ENCODE data around the gene KCNJ16. TPM values are rescaled to one million over a fixed set of nuclear protein-coding genes. Genes with fewer than 3 reads are reported as not detected.

Gene KCNJ16
- polyA plus RNA-seq, 12 donors = 0.23 to 3.9 (median 0.68) TPM; not detected in 1

DNA sequence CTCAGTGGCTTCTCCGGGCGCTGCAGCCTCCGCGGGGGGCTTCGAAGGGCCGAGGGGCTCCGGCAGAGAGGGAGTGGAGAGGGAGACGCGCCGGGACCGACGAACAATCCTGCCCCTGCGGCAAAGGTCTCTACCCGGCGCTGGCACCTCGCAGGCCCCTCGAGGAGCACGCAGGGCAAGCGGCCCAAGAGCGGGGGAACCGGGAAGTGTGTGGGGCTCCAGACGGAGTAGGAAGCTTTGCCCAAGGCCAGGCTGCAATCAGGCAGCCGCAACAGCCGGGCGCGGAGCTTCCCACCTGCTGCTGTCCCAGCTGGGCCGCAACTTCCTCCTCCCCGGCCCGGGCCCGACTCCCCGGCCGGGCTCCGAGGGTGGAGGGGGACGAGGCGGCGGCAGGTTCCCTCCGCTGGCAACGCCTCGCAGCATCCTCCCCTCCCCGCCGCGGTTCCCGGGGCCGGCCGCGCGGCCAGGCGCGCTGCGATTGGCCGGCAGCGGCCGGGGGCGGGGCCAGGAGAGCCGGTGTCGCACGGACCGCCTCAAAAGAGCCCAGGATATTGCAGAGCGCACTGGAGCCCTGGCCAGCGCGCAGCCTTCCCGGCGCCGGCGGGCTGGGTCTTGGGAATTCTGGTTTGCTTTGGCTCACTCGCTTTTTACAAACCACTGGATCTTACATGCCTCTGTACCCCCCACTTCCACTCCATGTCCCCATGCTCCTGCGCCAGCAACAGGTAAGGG lies 94.1 kb downstream of the KCNJ16 start, which contains the start of gene KCNJ2:
Gene KCNJ2, plus strand, starts transcription at position 556 of the 732 bp plus-strand sequence. CDS start 5,508 bp downstream, outside the sequence.
- peak; percentile 80 for DNase-seq

DNA sequence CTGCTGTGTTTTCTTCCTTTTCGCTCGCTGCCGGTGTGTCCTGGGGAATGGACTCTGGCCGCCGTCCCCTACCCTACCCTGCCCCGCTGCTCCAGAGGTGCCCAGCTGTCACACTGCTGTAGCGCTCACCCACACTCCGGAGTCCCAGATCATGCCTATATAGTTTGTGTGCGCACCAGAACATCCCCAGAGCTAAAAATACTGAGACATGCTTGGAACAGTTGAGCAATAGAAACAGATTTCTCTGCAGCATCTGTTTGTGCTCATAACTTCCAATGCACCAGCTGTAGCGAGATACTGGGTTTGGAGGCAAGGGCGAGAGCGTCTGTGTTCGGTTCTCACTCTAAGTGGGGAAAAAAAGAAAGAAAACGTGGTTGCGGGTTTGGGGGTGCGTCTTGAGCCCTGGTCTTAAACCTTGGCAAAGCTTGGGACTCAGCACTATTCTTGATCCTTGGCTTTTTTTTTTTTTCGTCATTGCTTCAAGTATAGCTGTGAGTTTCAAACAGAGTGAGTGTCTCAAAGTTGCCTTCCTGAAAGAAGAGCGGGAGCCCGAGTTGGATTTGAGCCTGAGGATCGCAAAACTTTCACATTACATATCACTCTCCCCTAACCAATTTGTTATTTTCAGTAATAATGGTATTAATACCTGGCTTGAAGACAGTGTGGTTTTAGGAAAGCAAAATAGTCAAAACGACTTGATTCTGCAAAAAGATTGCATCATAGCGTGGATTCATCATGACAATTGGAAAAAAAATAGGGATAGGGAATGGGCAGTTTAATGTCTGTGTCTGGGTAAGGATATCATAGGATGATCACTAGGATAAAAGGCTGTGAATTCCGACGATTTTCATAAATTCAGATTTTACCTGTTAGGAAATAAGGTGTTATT lies 94.9 kb downstream of the KCNJ16 start:
- peak; percentile 48 for DNase-seq

DNA sequence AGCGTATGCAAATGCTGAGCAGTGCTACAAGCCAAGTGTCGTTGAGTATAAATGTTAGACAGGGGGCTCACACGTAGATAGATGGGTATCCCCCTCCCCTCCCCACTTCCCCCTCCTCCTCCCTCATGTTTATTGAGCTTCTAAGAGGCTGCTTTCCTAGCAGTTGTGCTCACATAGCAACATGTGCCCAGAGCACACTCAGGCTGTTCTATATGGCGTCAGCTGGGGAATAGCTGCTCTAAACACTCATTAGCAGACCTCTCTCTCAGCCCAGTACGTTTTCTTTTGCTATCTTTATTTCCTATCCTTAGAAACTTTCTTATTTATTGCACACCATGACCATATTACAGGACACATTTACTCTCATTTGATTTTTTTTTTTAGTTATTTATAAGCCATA lies 96.1 kb downstream of the KCNJ16 start:
- DNase-seq = no peak

DNA sequence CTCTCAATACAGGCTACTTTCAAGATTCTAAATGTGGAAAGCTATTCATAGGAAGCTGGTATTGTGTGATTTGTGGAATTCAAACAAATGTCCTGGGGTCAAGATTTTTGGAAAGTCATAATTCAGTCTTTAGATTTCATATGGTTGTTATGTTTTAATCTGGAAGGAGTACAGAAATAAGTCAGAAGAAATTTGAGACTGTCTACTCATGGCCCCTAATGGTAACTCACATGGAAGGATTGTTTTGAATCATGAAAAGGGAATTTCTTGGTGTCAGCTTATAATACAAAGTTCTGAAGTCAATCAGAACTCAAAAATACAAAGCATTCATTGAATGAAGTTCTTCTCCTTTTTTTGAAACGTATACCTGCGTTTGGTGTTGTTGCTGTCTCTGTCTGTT lies 97.4 kb downstream of the KCNJ16 start:
- DNase-seq = no peak

DNA sequence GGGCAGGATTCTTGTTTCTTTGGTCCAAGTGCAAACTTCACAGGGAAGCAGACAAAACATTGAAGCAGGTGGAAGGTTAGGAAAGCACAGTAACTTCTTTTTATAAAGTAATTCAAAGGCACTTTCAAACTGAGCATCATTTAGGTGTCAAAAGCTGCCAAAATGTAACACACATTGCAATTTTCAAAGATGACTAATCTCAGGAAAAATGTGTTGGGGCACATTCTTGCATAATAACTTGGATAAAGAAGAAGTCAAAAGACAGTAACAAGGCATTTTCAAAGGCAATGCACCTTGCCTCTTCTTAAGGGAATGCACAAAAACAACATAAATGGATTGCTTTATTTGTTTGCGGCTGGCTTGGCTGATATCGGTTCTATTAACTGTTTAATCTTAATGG lies 97.9 kb downstream of the KCNJ16 start:
- no peak for DNase-seq

DNA sequence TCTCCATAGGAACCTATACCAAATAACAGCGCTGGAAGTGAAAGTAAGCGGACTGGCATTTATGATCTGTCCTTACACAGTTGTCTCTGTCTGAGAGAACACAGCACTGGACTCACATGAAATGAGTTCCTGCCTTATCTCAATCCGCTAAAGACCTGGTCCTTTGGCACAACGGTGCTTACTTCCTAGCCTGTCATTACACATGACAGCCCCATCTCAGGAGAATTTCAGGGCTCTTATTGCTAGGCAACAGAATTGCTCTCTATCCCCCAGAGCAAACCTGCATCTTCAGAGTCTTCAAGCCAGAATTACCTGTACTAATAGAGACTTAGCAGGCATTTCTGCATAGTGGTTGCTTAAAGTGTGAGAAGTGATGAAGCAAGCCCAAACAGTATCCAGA lies 98.7 kb downstream of the KCNJ16 start:
- DNase-seq = no peak

DNA sequence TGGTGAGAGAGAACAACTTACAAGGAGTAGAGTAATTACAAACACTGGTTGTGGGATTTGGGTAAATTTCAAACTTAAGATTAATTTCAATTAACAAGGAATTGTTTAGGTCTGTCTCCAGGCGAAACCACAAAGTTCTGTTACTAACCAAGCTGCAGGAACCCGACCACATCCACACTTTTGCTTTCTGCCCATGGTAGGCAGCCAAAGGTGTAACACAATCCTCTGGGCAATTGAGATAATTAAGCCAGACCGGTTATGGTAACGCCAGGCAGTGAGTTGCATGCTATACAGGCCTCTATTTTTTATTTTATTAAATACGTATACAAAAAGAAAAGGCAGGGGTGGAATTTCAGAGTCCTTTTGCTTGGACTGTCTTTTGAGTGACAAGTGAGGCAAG lies 106.4 kb downstream of the KCNJ16 start:
- no peak for DNase-seq

DNA sequence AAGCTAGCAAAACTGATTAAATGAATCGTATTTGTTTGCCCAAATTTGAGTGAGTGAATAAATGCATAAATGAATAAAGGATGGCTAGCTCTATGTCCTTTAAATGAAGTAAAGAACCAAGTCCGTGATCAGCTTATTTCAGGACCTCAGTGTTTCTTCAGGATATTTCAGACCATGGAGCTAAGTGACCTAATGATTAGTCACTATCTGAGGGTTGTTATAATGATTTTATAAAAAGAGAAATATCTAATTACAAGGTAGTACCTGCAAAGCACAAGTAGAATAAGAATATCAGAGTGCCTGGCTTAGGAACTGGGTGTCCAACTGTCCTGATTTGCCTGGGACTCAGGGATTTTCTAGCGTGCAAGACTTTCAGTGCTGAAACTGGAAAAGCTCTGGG lies 106.8 kb downstream of the KCNJ16 start:
- DNase-seq = no peak

DNA sequence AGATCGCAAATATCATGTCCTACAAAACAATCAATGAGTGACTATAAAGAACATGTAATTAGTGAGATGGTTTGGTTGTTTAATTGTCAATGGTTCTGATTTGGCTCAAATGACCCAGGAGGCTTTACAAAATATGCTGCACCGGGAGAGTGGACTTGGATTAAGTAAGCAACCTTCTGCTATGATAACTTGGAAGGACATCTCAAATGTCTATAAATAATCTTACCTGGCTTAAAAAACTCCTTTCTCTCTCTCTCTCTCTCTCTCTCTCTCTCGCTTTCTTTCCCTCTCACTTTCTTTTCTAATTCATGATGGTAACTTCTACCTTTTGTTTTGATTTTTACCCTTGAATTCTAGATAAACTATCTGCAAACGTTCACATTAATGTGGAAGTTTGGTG lies 108.5 kb downstream of the KCNJ16 start:
- DNase-seq = no peak

DNA sequence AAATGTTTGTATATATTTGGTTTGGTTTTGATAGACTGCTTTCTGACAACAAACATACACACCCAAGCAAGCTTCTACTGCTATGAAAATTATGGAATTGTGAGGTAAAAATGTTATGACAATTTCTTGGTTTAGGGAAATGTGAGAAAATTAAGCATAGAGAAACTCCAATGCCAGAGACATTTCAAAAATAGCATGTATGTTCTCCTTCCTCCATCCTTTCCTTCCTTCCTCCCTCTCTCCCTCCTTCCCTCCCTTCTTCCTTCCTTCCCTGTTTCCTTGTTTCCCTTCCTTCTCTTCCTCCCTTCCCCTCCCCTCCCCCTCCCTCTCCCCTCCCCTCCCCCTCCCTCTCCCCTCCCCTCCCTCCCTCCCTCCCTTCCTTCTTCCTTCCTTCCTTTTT lies 109.2 kb downstream of the KCNJ16 start:
- no peak for DNase-seq

DNA sequence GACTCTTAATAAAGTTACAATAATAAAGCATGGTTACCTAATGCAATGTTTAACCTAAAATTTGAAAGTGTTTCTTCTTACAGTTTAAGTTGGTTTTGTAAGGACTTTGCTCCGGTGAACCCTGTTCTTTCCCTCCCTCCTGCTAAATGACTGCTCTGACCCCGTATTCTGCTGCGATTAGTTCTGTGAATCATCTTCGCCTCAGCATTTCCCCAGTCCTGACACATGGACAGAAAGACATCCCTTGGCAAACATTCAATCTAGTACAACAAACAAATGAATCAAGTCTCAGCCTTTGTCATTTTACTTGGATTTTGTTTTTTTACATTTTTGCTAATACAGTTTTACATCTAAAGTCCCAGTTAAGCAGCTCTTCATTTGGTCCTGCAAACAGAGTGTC lies 109.7 kb downstream of the KCNJ16 start:
- DNase-seq = no peak

Other genes with a start within 250 kb of the KCNJ16 start
- gene KCNJ2, start 94.3 kb downstream of the KCNJ16 start, polyA plus RNA-seq (ENCODE audit: insufficient read length in 12 of 12) = 10 to 100 TPM in 2 of 12 donors, 1 to 10 TPM in 9, not detected in 1; 3.9 to 22.0 (median 6.9) TPM

Measured in muscle of arm (tissue), 12 donors.